Smooth muscle cell (in vitro differentiated cells): ENCODE measurements around the gene MYPN. TPM values are rescaled to one million over a fixed set of nuclear protein-coding genes. Genes with fewer than 3 reads are reported as not detected.

Experiments used
- DNase-seq: peaks from one replicate; lab custom pipeline; 2025; ENCODE audit not compliant: unreplicated experiment; lab: John Stamatoyannopoulos, UW
- H2AFZ ChIP-seq: fragments of 200-600 bp; sonication (generic); 2 replicates; pipeline ENCODE4 v1.6.0; 2016; ENCODE audit warnings: antibody characterized with exemption, low read depth, mild to moderate bottlenecking
- H3F3A ChIP-seq: fragments of 200-600 bp; sonication (generic); 2 replicates; pipeline ENCODE4 v1.6.0; 2017; ENCODE audit warnings: antibody characterized with exemption, low read depth
- H3K27ac ChIP-seq: fragments of 200-600 bp; sonication (generic); 2 replicates; pipeline ENCODE4 v1.5.1; 2016; ENCODE audit warnings: low read depth, mild to moderate bottlenecking
- H3K27me3 ChIP-seq: fragments of 200-600 bp; sonication (generic); 2 replicates; pipeline ENCODE4 v1.6.1; 2016; ENCODE audit warnings: low read depth, mild to moderate bottlenecking
- H3K36me3 ChIP-seq: fragments of 200-600 bp; sonication (generic); 2 replicates; pipeline ENCODE4 v1.5.1; 2016; ENCODE audit warnings: low read depth
- H3K4me1 ChIP-seq: fragments of 200-600 bp; sonication (generic); 2 replicates; pipeline ENCODE4 v1.5.1; 2016; ENCODE audit warnings: low read depth
- H3K4me2 ChIP-seq: fragments of 200-600 bp; sonication (generic); 2 replicates; pipeline ENCODE4 v1.6.0; 2016; ENCODE audit warnings: mild to moderate bottlenecking
- H3K4me3 ChIP-seq: fragments of 200-600 bp; sonication (generic); 2 replicates; pipeline ENCODE4 v1.5.1; 2016; ENCODE audit warnings: mild to moderate bottlenecking
- H3K79me2 ChIP-seq: fragments of 200-600 bp; sonication (generic); 2 replicates; pipeline ENCODE4 v1.6.0; 2016; ENCODE audit warnings: low read depth, mild to moderate bottlenecking
- H3K9ac ChIP-seq: fragments of 200-600 bp; sonication (generic); 2 replicates; pipeline ENCODE4 v1.6.0; 2016; ENCODE audit warnings: low read depth
- H3K9me3 ChIP-seq: fragments of 200-600 bp; sonication (generic); replicated peaks from 2 replicates; pipeline ENCODE4 v1.5.1; 2016; ENCODE audit warnings: low read depth
- H4K20me1 ChIP-seq: fragments of 200-600 bp; sonication (generic); 2 replicates; pipeline ENCODE4 v1.6.0; 2016; ENCODE audit warnings: low read depth
- WGBS: methylation state at CpG from one replicate; pipeline ENCODE4 v1.1.7; 2016; ENCODE audit warnings: low lambda C conversion rate; 5-methylcytosine and 5-hydroxymethylcytosine counted together
- polyA plus RNA-seq: library from polyadenylated mRNA; unstranded; fragments of >200 nt; fragmentation: Nextera tagmentation; extraction: Ambion mirVana; gene quantifications from 2 replicates; pipeline ENCODE4 v1.2.1, GENCODE V29; 2016
- total RNA-seq: library from RNA; depleted of rRNA; stranded (reverse); fragments of >200 nt; gene quantifications from 2 replicates; pipeline ENCODE4 v1.2.3, GENCODE V29; 2014
- TF ChIP-seq, protein P1 (sequence below): fragments of 200-600 bp; sonication (generic); IDR thresholded peaks from 2 replicates; pipeline ENCODE4 v1.5.1; 2017; ENCODE audit warnings: borderline replicate concordance, mild to moderate bottlenecking, antibody characterized with exemption; ENCODE audit not compliant: insufficient read depth, poor library complexity, severe bottlenecking

MYPN gene
- total and polyA plus RNA-seq, 2 experiments from 2014 or later, result 0.03 to 0.13 TPM

DNA sequence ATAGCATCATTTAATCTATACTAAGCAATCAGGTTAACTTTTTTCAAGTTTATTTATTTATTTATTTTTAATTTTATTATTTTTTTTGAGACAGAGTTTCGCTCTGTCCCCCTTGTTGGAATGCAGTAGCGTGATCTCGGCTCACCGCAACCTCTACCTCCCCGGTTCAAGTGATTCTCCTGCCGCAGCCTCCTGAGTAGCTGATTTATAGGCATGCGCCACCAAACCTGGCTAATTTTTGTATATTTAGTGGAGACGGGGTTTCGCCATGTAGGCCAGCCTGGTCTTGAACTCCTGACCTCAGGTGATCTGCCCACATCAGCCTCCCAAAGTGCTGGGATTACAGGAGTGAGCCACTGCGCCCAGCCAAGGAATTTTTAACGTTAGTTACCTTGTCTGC is 635 bp upstream of the MYPN start:
- no peaks in the 10 kb centered on the region for H3K36me3 ChIP-seq
- H2AFZ ChIP-seq, result no peak overlapping the region
- no peak overlapping the region for H3K27ac ChIP-seq
- TF ChIP-seq, protein P1, sequence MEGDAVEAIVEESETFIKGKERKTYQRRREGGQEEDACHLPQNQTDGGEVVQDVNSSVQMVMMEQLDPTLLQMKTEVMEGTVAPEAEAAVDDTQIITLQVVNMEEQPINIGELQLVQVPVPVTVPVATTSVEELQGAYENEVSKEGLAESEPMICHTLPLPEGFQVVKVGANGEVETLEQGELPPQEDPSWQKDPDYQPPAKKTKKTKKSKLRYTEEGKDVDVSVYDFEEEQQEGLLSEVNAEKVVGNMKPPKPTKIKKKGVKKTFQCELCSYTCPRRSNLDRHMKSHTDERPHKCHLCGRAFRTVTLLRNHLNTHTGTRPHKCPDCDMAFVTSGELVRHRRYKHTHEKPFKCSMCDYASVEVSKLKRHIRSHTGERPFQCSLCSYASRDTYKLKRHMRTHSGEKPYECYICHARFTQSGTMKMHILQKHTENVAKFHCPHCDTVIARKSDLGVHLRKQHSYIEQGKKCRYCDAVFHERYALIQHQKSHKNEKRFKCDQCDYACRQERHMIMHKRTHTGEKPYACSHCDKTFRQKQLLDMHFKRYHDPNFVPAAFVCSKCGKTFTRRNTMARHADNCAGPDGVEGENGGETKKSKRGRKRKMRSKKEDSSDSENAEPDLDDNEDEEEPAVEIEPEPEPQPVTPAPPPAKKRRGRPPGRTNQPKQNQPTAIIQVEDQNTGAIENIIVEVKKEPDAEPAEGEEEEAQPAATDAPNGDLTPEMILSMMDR, result no peak
- H3K4me1 ChIP-seq, result peaks cover 13% of the 10 kb centered on the region
- H3K4me2 ChIP-seq, result no peak overlapping the region
- H3K79me2 ChIP-seq, result no peaks in the 10 kb centered on the region
- H3K9me3 ChIP-seq, result no peaks in the 10 kb centered on the region
- DNase-seq, result no peak
- H4K20me1 ChIP-seq, result no peaks in the 10 kb centered on the region
- no peak overlapping the region for H3K9ac ChIP-seq
- H3K27me3 ChIP-seq, result no peaks in the 10 kb centered on the region
- H3F3A ChIP-seq, result peaks cover 4% of the 10 kb centered on the region
- WGBS, result 95% methylated on average over 11 of the region's 11 CpGs
- H3K4me3 ChIP-seq, result no peak overlapping the region

DNA sequence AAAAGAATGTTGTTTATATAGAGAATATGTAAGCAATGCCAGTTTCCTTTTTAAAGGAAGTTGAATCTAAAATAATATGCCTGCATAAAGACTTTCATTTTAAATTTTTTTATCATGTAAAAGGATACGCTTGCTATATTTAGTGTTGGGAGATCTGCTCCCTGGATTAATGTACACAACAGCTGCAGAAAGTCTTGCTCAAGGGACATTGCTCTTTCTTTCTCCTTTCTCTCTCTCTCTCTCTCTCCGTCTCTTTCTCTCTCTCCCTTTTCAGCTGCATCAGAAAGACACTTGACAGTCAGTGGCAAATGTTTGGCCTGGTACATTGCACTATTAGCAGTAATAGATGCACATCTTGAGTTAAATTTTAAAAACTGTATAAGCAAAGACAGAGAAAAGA is 739 bp downstream of the MYPN start:
- 71% methylated on average over 2 of the region's 2 CpGs for WGBS
- H3K4me2 ChIP-seq, result no peak overlapping the region
- no peak overlapping the region for H2AFZ ChIP-seq
- H3F3A ChIP-seq, result peaks cover 4% of the 10 kb centered on the region
- H3K27me3 ChIP-seq, result no peaks in the 10 kb centered on the region
- TF ChIP-seq, protein P1, result no peak
- no peak overlapping the region for H3K9ac ChIP-seq
- H3K9me3 ChIP-seq, result no peaks in the 10 kb centered on the region
- no peak overlapping the region for H3K4me3 ChIP-seq
- H3K79me2 ChIP-seq, result no peaks in the 10 kb centered on the region
- H4K20me1 ChIP-seq, result no peaks in the 10 kb centered on the region
- no peak for DNase-seq
- H3K4me1 ChIP-seq, result peaks cover 13% of the 10 kb centered on the region
- no peak overlapping the region for H3K27ac ChIP-seq
- no peaks in the 10 kb centered on the region for H3K36me3 ChIP-seq

DNA sequence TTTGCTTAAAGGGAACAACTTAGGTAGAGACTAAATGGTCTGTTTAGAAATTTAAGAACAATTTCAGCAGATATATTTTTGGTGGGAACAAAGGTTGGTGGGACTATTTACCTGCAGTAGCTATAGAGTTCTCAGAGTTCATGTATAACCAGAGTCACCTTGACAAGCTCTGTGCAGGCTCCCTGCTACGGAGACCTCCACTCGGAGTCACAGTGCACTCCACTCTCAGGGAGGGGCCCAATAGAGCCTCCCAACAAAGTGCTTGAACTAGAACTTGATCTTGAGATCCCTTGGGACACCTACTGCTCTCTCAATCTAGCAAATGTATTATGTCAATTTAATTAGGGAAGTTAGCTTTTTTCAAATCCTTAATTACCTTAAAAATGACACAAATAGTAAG is 2.3 kb downstream of the MYPN start:
- no peak for DNase-seq
- TF ChIP-seq, protein P1, result no peak
- WGBS, result 88% methylated on average over 2 of the region's 2 CpGs
- Histone ChIP-seq H3K27ac (no peak overlapping the region), H3K9me3 (no peaks in the 10 kb centered on the region), H3K4me3 (no peak overlapping the region), H3K79me2 (no peaks in the 10 kb centered on the region), H3F3A (no peaks in the 10 kb centered on the region), H3K27me3 (no peaks in the 10 kb centered on the region), H4K20me1 (no peaks in the 10 kb centered on the region), H3K9ac (no peak overlapping the region), H3K4me1 (no peaks in the 10 kb centered on the region), H2AFZ (no peak overlapping the region), H3K4me2 (no peak overlapping the region), H3K36me3 (no peaks in the 10 kb centered on the region)

DNA sequence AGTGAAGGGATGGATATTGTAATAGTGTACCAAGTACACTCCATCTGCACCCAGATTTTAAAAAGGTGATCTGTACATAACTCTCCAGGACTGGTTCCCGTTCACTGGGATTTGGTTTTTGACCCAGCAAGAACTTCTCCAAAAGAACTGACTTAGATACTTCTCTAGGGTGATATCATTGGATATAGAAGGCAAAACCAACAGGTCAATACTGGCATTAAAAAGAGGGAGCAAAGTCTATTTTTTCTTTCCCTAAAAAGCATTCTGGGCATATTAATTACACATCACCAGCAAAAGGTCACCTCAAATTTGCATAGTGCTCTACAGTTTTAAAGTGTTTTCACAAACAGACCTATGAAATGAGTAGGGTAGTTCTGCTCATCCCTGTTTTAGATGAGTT is 3.5 kb downstream of the MYPN start:
- Histone ChIP-seq H3K9ac (no peak overlapping the region), H3K27me3 (no peaks in the 10 kb centered on the region), H3K79me2 (no peaks in the 10 kb centered on the region), H3F3A (no peaks in the 10 kb centered on the region), H4K20me1 (no peaks in the 10 kb centered on the region), H3K27ac (no peak overlapping the region), H3K4me1 (no peaks in the 10 kb centered on the region), H3K36me3 (no peaks in the 10 kb centered on the region), H3K9me3 (no peaks in the 10 kb centered on the region), H2AFZ (no peak overlapping the region), H3K4me2 (no peak overlapping the region), H3K4me3 (no peak overlapping the region)
- 97% methylated on average over 1 of the region's 1 CpG for WGBS
- TF ChIP-seq, protein P1, result no peak
- no peak for DNase-seq
